Activated CD4-positive, alpha-beta T cell treated with anti-CD3 and anti-CD28 coated beads for 36 hours (primary cell): Measurements from ENCODE around the gene MTREX. TPM values are rescaled to one million over a fixed set of nuclear protein-coding genes. Genes with fewer than 3 reads are reported as not detected.

Experiments used
- ATAC-seq: fragments of 200-7000 bp; cut with Tn5 transposase; one replicate; pipeline ENCODE4 v1.10.0; 2021; ENCODE audit warnings: mild to moderate bottlenecking, moderate library complexity
- CTCF ChIA-PET: fragments of 350-600 bp; sonication (Branson Sonifier 250); formaldehyde crosslinking; loops from one replicate; lab custom pipeline; 2021; ENCODE audit warnings: antibody characterized with exemption; lab: Charles Lee
- POLR2A ChIA-PET: fragments of 350-600 bp; sonication (Branson Sonifier 250); formaldehyde crosslinking; loops from one replicate; lab custom pipeline; 2021; ENCODE audit warnings: antibody characterized with exemption, inconsistent platforms; lab: Charles Lee
- DNase-seq: peaks from one replicate; pipeline ENCODE4 v3.0.0-alpha.2; 2020
- H3K27ac Mint-ChIP-seq: one replicate; pipeline ENCODE4 v1.8.0; 2021; ENCODE audit warnings: mixed read lengths
- H3K27me3 Mint-ChIP-seq: one replicate; pipeline ENCODE4 v1.8.0; 2021; ENCODE audit warnings: mixed read lengths
- H3K36me3 Mint-ChIP-seq: one replicate; pipeline ENCODE4 v1.8.0; 2021; ENCODE audit warnings: low read depth, mixed read lengths
- H3K4me1 Mint-ChIP-seq: one replicate; pipeline ENCODE4 v1.8.0; 2021; ENCODE audit warnings: mixed read lengths
- H3K4me3 Mint-ChIP-seq: one replicate; pipeline ENCODE4 v1.8.0; 2021; ENCODE audit warnings: mild to moderate bottlenecking, moderate library complexity, mixed read lengths
- H3K9me3 Mint-ChIP-seq: one replicate; pipeline ENCODE4 v1.8.0; 2021; ENCODE audit warnings: low read depth, mixed read lengths
- intact Hi-C, 2 experiments: fragments of 100-400 bp; cut with DNase I in 1 of 2; cut with micrococcal nuclease in 1 of 2; formaldehyde crosslinking; loops; one replicate each; pipeline versions ENCODE4 v1.14.2 to v1.15.1; 2022 to 2024; cut with DNase I, micrococcal nuclease
- total RNA-seq, 2 experiments: library from RNA; stranded (reverse); gene quantifications; one replicate each; pipeline ENCODE4 v1.2.3, GENCODE V29; 2021

The MTREX gene
- total RNA-seq, 2 experiments from 2014 or later, result 98.2 to 106 TPM

DNA sequence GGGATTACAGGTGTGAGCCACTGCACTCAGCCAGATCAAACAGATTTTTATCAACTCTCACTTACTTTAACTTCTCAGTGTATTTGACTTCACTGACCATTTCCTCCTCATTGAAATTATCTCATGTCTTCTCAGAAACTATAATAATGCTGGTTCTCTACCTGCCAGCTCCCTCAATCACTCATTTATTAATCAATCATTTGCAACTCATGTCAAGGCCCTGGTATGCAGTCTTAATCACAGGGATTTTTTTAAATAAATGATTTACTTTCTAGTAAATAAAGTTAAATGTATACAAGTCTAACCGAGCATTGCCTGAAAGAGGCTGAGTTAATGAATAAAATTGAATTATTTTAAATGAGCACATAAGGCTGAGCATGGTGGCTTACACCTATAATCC lies 163.7 kb downstream of the MTREX start:
- ATAC-seq (no peak), DNase-seq (no peak)
- Mint-ChIP-seq H3K27ac (no peak overlapping the region), H3K27me3 (no peaks in the 10 kb centered on the region), H3K9me3 (no peaks in the 10 kb centered on the region), H3K36me3 (peaks cover 3% of the 10 kb centered on the region), H3K4me3 (no peak overlapping the region), H3K4me1 (peaks cover 2% of the 10 kb centered on the region)
- POLR2A ChIA-PET, result no interaction called here
- CTCF ChIA-PET, result no interaction called here
- intact Hi-C loops, result no loop called here

DNA sequence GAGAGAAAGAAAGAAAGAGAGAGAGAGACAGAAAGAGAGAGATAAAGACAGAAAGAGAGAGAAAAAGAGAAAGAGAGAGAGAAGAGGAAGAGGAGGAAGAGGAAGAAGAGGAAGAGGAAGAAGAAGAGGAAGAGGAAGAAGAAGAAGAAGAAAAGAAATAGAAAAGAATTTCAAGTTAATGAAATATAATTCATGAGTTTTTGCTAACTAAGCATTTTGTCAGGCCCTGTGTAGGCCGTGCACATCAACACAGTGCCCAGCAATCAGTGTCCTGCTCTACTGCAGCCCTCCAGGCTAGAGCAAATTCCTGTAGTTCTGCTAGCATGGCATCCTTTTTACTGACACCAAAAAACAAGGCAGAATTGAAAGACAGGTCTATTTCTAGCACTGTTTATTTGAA lies 164.9 kb downstream of the MTREX start:
- peaks cover under 1% of the 10 kb centered on the region for H3K36me3 Mint-ChIP-seq

More for the DNA sequence above, 164.9 kb downstream of the MTREX start:
- Mint-ChIP-seq H3K4me1 (peaks cover 2% of the 10 kb centered on the region), H3K9me3 (no peaks in the 10 kb centered on the region), H3K27ac (no peak overlapping the region), H3K27me3 (no peaks in the 10 kb centered on the region), H3K4me3 (no peak overlapping the region)
- ChIA-PET POLR2A (no interaction called here), CTCF (no interaction called here)
- ATAC-seq, result no peak
- intact Hi-C loops, result no loop called here
- no peak for DNase-seq

Other genes with a start within 250 kb of the MTREX start
- 1 to 10 TPM; 2.4 TPM for gene GZMA, start 205.3 kb upstream of the MTREX start, total RNA-seq
- not detected for gene GPX8, start 147.8 kb upstream of the MTREX start, total RNA-seq
- gene CDC20B, start 134.8 kb upstream of the MTREX start, total RNA-seq, result not detected
- not detected for gene MCIDAS, start 80.7 kb upstream of the MTREX start, total RNA-seq
- gene CCNO, start 74.4 kb upstream of the MTREX start, total RNA-seq, result not detected
- 10 to 100 TPM; 12.1 to 12.9 TPM for gene DHX29, start 295 bp upstream of the MTREX start, total RNA-seq
- 1 to 10 TPM; 7.9 to 8.2 TPM for gene PLPP1, start 227.0 kb downstream of the MTREX start, total RNA-seq